GM23248 (cell line): ENCODE measurements around the gene CCDC187. TPM values are rescaled to one million over a fixed set of nuclear protein-coding genes. Genes with fewer than 3 reads are reported as not detected.

Experiments used
- DNase-seq: peaks from one replicate; pipeline ENCODE4 v3.0.0-alpha.2; 2015
- H2AFZ ChIP-seq: fragments of 200-600 bp; sonication (generic); 2 replicates; pipeline ENCODE4 v1.6.1; 2016; ENCODE audit warnings: antibody characterized with exemption
- H3F3A ChIP-seq: fragments of 200-600 bp; sonication (generic); 2 replicates; pipeline ENCODE4 v1.6.1; 2016; ENCODE audit warnings: mild to moderate bottlenecking, antibody characterized with exemption, mixed run types; ENCODE audit not compliant: insufficient read depth
- H3K27ac ChIP-seq: fragments of 200-600 bp; sonication (generic); 2 replicates; pipeline ENCODE4 v1.5.1; 2016; ENCODE audit warnings: mild to moderate bottlenecking
- H3K27me3 ChIP-seq: fragments of 200-600 bp; sonication (generic); replicated peaks from 2 replicates; pipeline ENCODE4 v1.6.1; 2016; ENCODE audit warnings: mild to moderate bottlenecking; ENCODE audit not compliant: insufficient read depth
- H3K36me3 ChIP-seq: fragments of 200-600 bp; sonication (generic); 2 replicates; pipeline ENCODE4 v1.6.1; 2016; ENCODE audit warnings: low read depth, mild to moderate bottlenecking
- H3K4me1 ChIP-seq: fragments of 200-600 bp; sonication (generic); 2 replicates; pipeline ENCODE4 v1.6.1; 2016; ENCODE audit warnings: mild to moderate bottlenecking; ENCODE audit not compliant: insufficient read depth
- H3K4me2 ChIP-seq: fragments of 200-600 bp; sonication (generic); one replicate; pipeline ENCODE4 v1.6.1; 2016; ENCODE audit warnings: mild to moderate bottlenecking; ENCODE audit not compliant: unreplicated experiment
- H3K4me3 ChIP-seq: fragments of 200-600 bp; sonication (generic); 2 replicates; pipeline ENCODE4 v1.5.1; 2016; ENCODE audit warnings: mild to moderate bottlenecking
- H3K79me2 ChIP-seq: fragments of 200-600 bp; sonication (generic); 2 replicates; pipeline ENCODE4 v1.6.1; 2016; ENCODE audit warnings: mild to moderate bottlenecking; ENCODE audit not compliant: insufficient read depth
- H3K9ac ChIP-seq: fragments of 200-600 bp; sonication (generic); 2 replicates; pipeline ENCODE4 v1.6.1; 2016; ENCODE audit warnings: mild to moderate bottlenecking
- H3K9me2 ChIP-seq: fragments of 200-600 bp; sonication (generic); 2 replicates; pipeline ENCODE4 v1.6.1; 2016; ENCODE audit warnings: mixed run types, mild to moderate bottlenecking, moderate library complexity; ENCODE audit not compliant: insufficient read depth
- H3K9me3 ChIP-seq: fragments of 200-600 bp; sonication (generic); one replicate; pipeline ENCODE4 v1.6.1; 2017; ENCODE audit warnings: low read depth
- H4K20me1 ChIP-seq: fragments of 200-600 bp; sonication (generic); 2 replicates; pipeline ENCODE4 v1.6.0; 2016; ENCODE audit not compliant: insufficient read depth
- EZH2 ChIP-seq: fragments of 200-600 bp; sonication (generic); IDR thresholded peaks from 2 replicates; pipeline ENCODE4 v1.6.1; 2018; ENCODE audit warnings: antibody characterized with exemption, mild to moderate bottlenecking; ENCODE audit not compliant: insufficient read depth, poor library complexity, severe bottlenecking
- EZH2phosphoT487 ChIP-seq: fragments of 200-600 bp; sonication (generic); IDR thresholded peaks from 2 replicates; pipeline ENCODE4 v1.6.1; 2018; ENCODE audit warnings: antibody characterized with exemption, moderate library complexity, mild to moderate bottlenecking, low read depth; ENCODE audit not compliant: insufficient read depth
- WGBS, 2 experiments: methylation state at CpG; one replicate each; pipeline ENCODE4 v1.1.6; 2015 to 2017; ENCODE audit warnings: low lambda C conversion rate in 2 of 2, low coverage in 1 of 2; ENCODE audit errors: missing lambda C conversion rate in 2 of 2; 5-methylcytosine and 5-hydroxymethylcytosine counted together
- in situ Hi-C: fragments of 300-500 bp; cut with MboI; formaldehyde crosslinking; loops from 2 replicates; pipeline ENCODE4 v1.15.0; 2020
- polyA plus RNA-seq: library from polyadenylated mRNA; unstranded; fragments of >200 nt; fragmentation: Nextera tagmentation; extraction: Ambion mirVana; gene quantifications from 2 replicates; pipeline ENCODE4 v1.2.1, GENCODE V29; 2016
- total RNA-seq: library from RNA; depleted of rRNA; stranded (reverse); fragments of >200 nt; shearing (Covaris generic); gene quantifications from 2 replicates; pipeline ENCODE4 v1.2.3, GENCODE V29; 2014

CCDC187 gene
- total and polyA plus RNA-seq, 2 experiments from 2014 or later: not detected

GRCh38 chr9:136300016-136300545, 3.8 kb downstream of the CCDC187 start:
- H3K4me3 ChIP-seq: no peak overlapping the region
- no peak overlapping the region for H2AFZ ChIP-seq
- 38 to 43% methylated on average over 14 of the region's 14 CpGs for WGBS, 2 experiments
- H3F3A ChIP-seq: no peaks in the 10 kb centered on the region
- no peaks in the 10 kb centered on the region for H3K9me3 ChIP-seq
- no peak overlapping the region for H3K9ac ChIP-seq
- no peak overlapping the region for H3K27ac ChIP-seq
- TF ChIP-seq EZH2phosphoT487 (no peak), EZH2 (no peak)
- H4K20me1 ChIP-seq: no peaks in the 10 kb centered on the region
- H3K79me2 ChIP-seq: no peaks in the 10 kb centered on the region
- no peaks in the 10 kb centered on the region for H3K36me3 ChIP-seq
- H3K4me2 ChIP-seq: no peak overlapping the region
- in situ Hi-C loops: no loop called here
- H3K9me2 ChIP-seq: no peaks in the 10 kb centered on the region
- H3K4me1 ChIP-seq: no peaks in the 10 kb centered on the region
- H3K27me3 ChIP-seq: peaks cover 8% of the 10 kb centered on the region; the same call in 1 of the 2 replicates
- no peak for DNase-seq

DNA sequence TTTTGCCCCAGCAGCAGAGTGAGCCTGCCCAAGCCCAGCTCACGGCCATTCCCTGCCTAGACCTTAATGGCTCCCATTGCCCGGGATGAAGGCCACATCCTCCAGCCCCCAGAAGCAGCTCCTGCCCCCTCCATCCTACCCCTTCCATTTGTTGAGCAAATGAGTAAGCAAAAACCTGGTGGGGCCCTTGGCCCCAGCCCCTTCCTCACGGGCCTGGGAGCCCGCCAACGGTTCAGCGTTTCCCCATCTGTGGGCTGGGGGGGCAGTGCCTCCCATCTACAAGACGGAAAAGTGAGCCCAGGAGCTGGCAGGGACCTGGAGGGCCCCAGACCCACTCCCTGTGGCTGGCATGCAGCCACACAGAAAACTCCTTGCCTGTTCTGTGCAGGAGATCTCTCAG, 4.4 kb downstream of the CCDC187 start:
- H2AFZ ChIP-seq: no peak overlapping the region
- H3K27me3 ChIP-seq: peaks cover 8% of the 10 kb centered on the region; the same call in 1 of the 2 replicates
- DNase-seq: no peak
- H3K4me2 ChIP-seq: no peak overlapping the region
- H4K20me1 ChIP-seq: no peaks in the 10 kb centered on the region
- H3K9ac ChIP-seq: no peak overlapping the region
- in situ Hi-C loops: no loop called here
- no peaks in the 10 kb centered on the region for H3K79me2 ChIP-seq
- H3K9me2 ChIP-seq: no peaks in the 10 kb centered on the region
- 22 to 46% methylated on average over 6 to 7 of the region's 7 CpGs for WGBS, 2 experiments
- no peak overlapping the region for H3K27ac ChIP-seq
- no peaks in the 10 kb centered on the region for H3K36me3 ChIP-seq
- no peak overlapping the region for H3K4me3 ChIP-seq
- no peaks in the 10 kb centered on the region for H3K4me1 ChIP-seq
- H3K9me3 ChIP-seq: no peaks in the 10 kb centered on the region
- no peaks in the 10 kb centered on the region for H3F3A ChIP-seq
- TF ChIP-seq EZH2 (no peak), EZH2phosphoT487 (no peak)

GRCh38 chr9:136299116-136299515, 4.8 kb downstream of the CCDC187 start:
- Histone ChIP-seq H3K4me1 (no peaks in the 10 kb centered on the region), H3K36me3 (no peaks in the 10 kb centered on the region), H3K79me2 (no peaks in the 10 kb centered on the region), H3K27ac (no peak overlapping the region), H4K20me1 (no peaks in the 10 kb centered on the region), H3K9ac (no peak overlapping the region), H3F3A (no peaks in the 10 kb centered on the region), H3K9me2 (no peaks in the 10 kb centered on the region), H3K9me3 (no peaks in the 10 kb centered on the region), H3K4me2 (no peak overlapping the region), H3K27me3 (peaks cover 8% of the 10 kb centered on the region; the same call in 1 of the 2 replicates), H2AFZ (no peak overlapping the region), H3K4me3 (no peak overlapping the region)
- TF ChIP-seq EZH2: no peak
- TF ChIP-seq EZH2phosphoT487: no peak
- in situ Hi-C loops: no loop called here
- no peak for DNase-seq
- 74 to 79% methylated on average over 18 of the region's 18 CpGs for WGBS, 2 experiments

DNA sequence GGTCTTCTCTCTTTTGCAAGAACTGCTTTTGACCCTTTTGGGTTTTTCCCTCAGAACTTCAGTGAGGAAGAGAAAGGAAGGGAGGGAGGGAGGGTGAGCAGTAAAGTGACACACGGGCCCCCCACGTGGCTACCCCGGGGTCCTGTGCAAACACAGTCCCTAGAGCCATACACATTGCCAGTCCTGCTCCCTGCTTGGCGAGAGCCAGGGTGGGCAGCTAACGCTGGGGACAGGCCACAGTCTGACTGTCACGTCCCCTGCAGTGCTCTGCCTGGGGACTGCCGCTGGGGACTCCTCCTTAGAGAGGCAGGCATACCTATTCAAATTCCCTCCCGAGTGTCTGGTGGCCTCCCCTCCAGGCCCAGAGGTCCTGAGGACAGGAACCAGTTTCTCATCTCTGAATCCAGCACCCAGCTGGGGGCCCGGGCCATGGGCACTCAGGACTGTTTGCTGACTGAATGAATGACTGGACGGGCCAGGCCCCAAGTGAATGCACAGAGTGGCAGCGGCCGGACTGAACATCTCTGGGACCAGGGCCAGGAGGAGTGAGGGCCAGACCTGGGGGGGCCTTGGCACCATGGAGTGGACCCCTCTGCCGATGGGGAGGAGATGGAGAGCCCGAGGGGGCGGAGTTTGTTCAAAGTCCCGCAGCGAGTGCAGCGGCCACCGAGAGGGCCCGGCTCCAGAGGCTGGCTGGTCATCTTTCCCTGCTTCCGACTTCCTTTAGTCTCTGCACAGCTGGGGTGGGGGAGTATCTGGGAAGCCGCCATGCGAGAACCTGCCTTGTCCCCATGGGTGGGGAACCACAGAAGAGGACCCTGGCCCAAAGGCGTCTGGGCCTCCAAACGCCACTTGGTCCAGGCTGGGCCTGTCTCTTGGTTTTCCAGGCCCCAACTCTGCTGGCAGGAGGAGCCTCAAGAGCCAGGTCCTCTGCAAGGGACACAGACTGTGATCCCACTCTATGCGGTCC, 5.8 kb downstream of the CCDC187 start:
- Histone ChIP-seq H3K79me2 (no peaks in the 10 kb centered on the region), H3F3A (peaks cover 4% of the 10 kb centered on the region; the same call in 1 of the 2 replicates), H4K20me1 (no peaks in the 10 kb centered on the region), H3K9ac (no peak overlapping the region), H3K9me2 (no peaks in the 10 kb centered on the region), H3K4me3 (no peak overlapping the region), H2AFZ (no peak overlapping the region), H3K36me3 (no peaks in the 10 kb centered on the region), H3K4me1 (no peaks in the 10 kb centered on the region), H3K27me3 (peaks cover 8% of the 10 kb centered on the region; the same call in 1 of the 2 replicates), H3K4me2 (no peak overlapping the region), H3K9me3 (no peaks in the 10 kb centered on the region), H3K27ac (no peak overlapping the region)
- TF ChIP-seq EZH2: no peak
- in situ Hi-C loops: no loop called here
- 66% methylated on average over 25 to 26 of the region's 26 CpGs for WGBS, 2 experiments
- DNase-seq: no peak
